GM12878 (cell line): ENCODE measurements around the gene NELL1. TPM values are rescaled to one million over a fixed set of nuclear protein-coding genes. Genes with fewer than 3 reads are reported as not detected.

Experiments
- ATAC-seq: fragments of 200-7000 bp; cut with Tn5 transposase; 3 replicates; pipeline ENCODE4 v1.9.1; 2020; ENCODE audit warnings: mild to moderate bottlenecking, moderate library complexity
- BruUV-seq: library from RNA; stranded (reverse); fragments of 400-500 nt; replicated peaks from 2 replicates; lab custom pipeline; 2021; lab: Mats Ljungman, UMichigan
- CTCF ChIA-PET: fragments of 300-600 bp; sonication (Branson Sonifier 250); formaldehyde crosslinking; extraction: SDS; loops from one replicate; lab custom pipeline; 2021; ENCODE audit warnings: inconsistent platforms; lab: Yijun Ruan, JAX
- POLR2A ChIA-PET: fragments of 350-600 bp; formaldehyde crosslinking; extraction: SDS; loops from one replicate; lab custom pipeline; 2021; ENCODE audit warnings: inconsistent platforms; lab: Charles Lee
- RAD21 ChIA-PET: fragments of 300-600 bp; sonication (Branson Sonifier 250); formaldehyde crosslinking; loops from one replicate; lab custom pipeline; 2023; ENCODE audit warnings: antibody characterized with exemption; ENCODE audit not compliant: unreplicated experiment; lab: Charles Lee
- SMC1A ChIA-PET: fragments of 300-600 bp; sonication (Branson Sonifier 250); formaldehyde crosslinking; loops from one replicate; lab custom pipeline; 2023; ENCODE audit not compliant: unreplicated experiment, uncharacterized antibody; lab: Charles Lee
- DNase-seq: peaks from one replicate; pipeline ENCODE4 v3.0.0-alpha.2; 2011; ENCODE audit warnings: low read depth, low spot score
- FAIRE-seq: peaks from 3 replicates; lab custom pipeline; 2011; peaks lifted over from hg19 to GRCh38; lab: Jason Lieb, UNC
- H2AFZ ChIP-seq: 2 replicates; pipeline ENCODE4 v1.6.0; 2011; ENCODE audit warnings: low read depth, low read length, control low read depth; ENCODE audit not compliant: control insufficient read depth
- H3K27ac ChIP-seq: 2 replicates; pipeline ENCODE4 v1.5.1; 2011; ENCODE audit warnings: control low read depth; ENCODE audit not compliant: control insufficient read depth, insufficient read depth
- H3K27me3 ChIP-seq, 2 experiments: replicated peaks in 1 of 2; 2 replicates each; pipeline versions ENCODE4 v1.6.0 to v1.6.1; 2011; ENCODE audit warnings: low read length in 1 of 2; ENCODE audit not compliant: control insufficient read depth in 2 of 2, insufficient read depth in 2 of 2
- H3K36me3 ChIP-seq, 2 experiments: 2 replicates each; pipeline ENCODE4 v1.5.1; 2011; ENCODE audit warnings: low read length in 1 of 2; ENCODE audit not compliant: control insufficient read depth in 2 of 2, insufficient read depth in 2 of 2
- H3K4me1 ChIP-seq: 2 replicates; pipeline ENCODE4 v1.6.1; 2011; ENCODE audit warnings: mild to moderate bottlenecking, low read length, moderate library complexity, mixed read lengths; ENCODE audit not compliant: control insufficient read depth, insufficient read depth
- H3K4me2 ChIP-seq: 2 replicates; pipeline ENCODE4 v1.6.0; 2011; ENCODE audit warnings: control low read depth; ENCODE audit not compliant: control insufficient read depth, insufficient read depth
- H3K4me3 ChIP-seq: fragments of 200-600 bp; sonication (generic); 2 replicates; pipeline ENCODE4 v1.5.1; 2016
- H3K79me2 ChIP-seq: 2 replicates; pipeline ENCODE4 v1.6.0; 2011; ENCODE audit warnings: low read length; ENCODE audit not compliant: control insufficient read depth, insufficient read depth
- H3K9ac ChIP-seq: 2 replicates; pipeline ENCODE4 v1.8.0; 2011; ENCODE audit warnings: low read length, control low read depth, mixed read lengths; ENCODE audit not compliant: control insufficient read depth, insufficient read depth
- H3K9me3 ChIP-seq: replicated peaks from 3 replicates; pipeline ENCODE4 v1.5.1; 2011; ENCODE audit warnings: mild to moderate bottlenecking, low read length; ENCODE audit not compliant: control insufficient read depth, insufficient read depth
- H4K20me1 ChIP-seq: 2 replicates; pipeline ENCODE4 v1.6.0; 2011; ENCODE audit not compliant: control insufficient read depth, insufficient read depth
- BACH1 ChIP-seq: fragments of 450-650 bp; IDR thresholded peaks from 2 replicates; pipeline ENCODE4 v1.6.1; 2017; ENCODE audit warnings: mild to moderate bottlenecking, borderline replicate concordance
- CEBPB ChIP-seq, 2 experiments: fragments of 150-350 bp in 1 of 2; IDR thresholded peaks; 2 replicates each; pipeline ENCODE4 v1.6.1; 2012 to 2014; ENCODE audit warnings: low read depth in 2 of 2, low read length in 2 of 2, borderline replicate concordance in 1 of 2, inconsistent platforms in 1 of 2
- CHD1 ChIP-seq: IDR thresholded peaks from 2 replicates; pipeline ENCODE4 v1.6.1; 2012; ENCODE audit warnings: low read depth, low read length, improper control_type of control experiment
- DPF2 ChIP-seq: fragments of 450-650 bp; IDR thresholded peaks from 2 replicates; pipeline ENCODE4 v1.6.1; 2017; ENCODE audit warnings: mild to moderate bottlenecking
- EED ChIP-seq: sonication (generic); IDR thresholded peaks from 2 replicates; pipeline ENCODE4 v1.6.1; 2016; ENCODE audit warnings: antibody characterized with exemption, low read depth
- EP300 ChIP-seq, 2 experiments: fragments of 150-350 bp in 1 of 2; IDR thresholded peaks; 2 replicates each; pipeline ENCODE4 v1.6.1; 2011 to 2012; ENCODE audit warnings: low read depth in 2 of 2, low read length in 2 of 2, borderline replicate concordance in 1 of 2, improper control_type of control experiment in 1 of 2, inconsistent platforms in 1 of 2; ENCODE audit not compliant: control insufficient read depth in 1 of 2
- ETV6 ChIP-seq, 2 experiments: fragments of 450-650 bp in 1 of 2; IDR thresholded peaks in 1 of 2; conservative IDR thresholded peaks in 1 of 2; 2 replicates each; pipeline ENCODE4 v1.6.1; 2014; ENCODE audit warnings: antibody characterized with exemption in 1 of 2, borderline replicate concordance in 1 of 2, low read depth in 1 of 2, mild to moderate bottlenecking in 1 of 2, moderate library complexity in 1 of 2
- IKZF1 ChIP-seq: fragments of 450-650 bp; conservative IDR thresholded peaks from 2 replicates; pipeline ENCODE4 v1.6.1; 2017; ENCODE audit warnings: antibody characterized with exemption, mild to moderate bottlenecking
- MYB ChIP-seq: fragments of 150-350 bp; IDR thresholded peaks from 2 replicates; pipeline ENCODE4 v1.6.1; 2014; ENCODE audit warnings: mild to moderate bottlenecking, low read depth, low read length, borderline replicate concordance
- PAX8 ChIP-seq: fragments of 450-650 bp; IDR thresholded peaks from 2 replicates; pipeline ENCODE4 v1.6.1; 2017; ENCODE audit warnings: mild to moderate bottlenecking, moderate library complexity
- POU2F2 ChIP-seq: IDR thresholded peaks from 3 replicates; pipeline ENCODE4 v1.6.1; 2011; ENCODE audit warnings: low read depth, mild to moderate bottlenecking, low read length, borderline replicate concordance
- REST ChIP-seq: IDR thresholded peaks from 2 replicates; pipeline ENCODE4 v1.6.1; 2012; ENCODE audit warnings: mild to moderate bottlenecking, low read depth, low read length
- SMC3 ChIP-seq: IDR thresholded peaks from 2 replicates; pipeline ENCODE4 v1.6.1; 2011; ENCODE audit warnings: low read length, improper control_type of control experiment, borderline replicate concordance
- SP1 ChIP-seq: IDR thresholded peaks from one replicate; pipeline ENCODE4 v1.6.1; 2011; ENCODE audit warnings: low read depth, low read length
- SPI1 ChIP-seq: IDR thresholded peaks from 2 replicates; pipeline ENCODE4 v1.6.1; 2011; ENCODE audit warnings: low read depth, mild to moderate bottlenecking, low read length, moderate library complexity, borderline replicate concordance; ENCODE audit not compliant: insufficient read depth
- SUPT20H ChIP-seq: IDR thresholded peaks from 2 replicates; pipeline ENCODE4 v1.6.1; 2011; ENCODE audit warnings: low read depth, mild to moderate bottlenecking, low read length, moderate library complexity, borderline replicate concordance; ENCODE audit not compliant: control insufficient read depth
- ZBTB33 ChIP-seq: fragments of 450-650 bp; IDR thresholded peaks from 2 replicates; pipeline ENCODE4 v1.6.1; 2017; ENCODE audit warnings: mild to moderate bottlenecking
- ZNF24 ChIP-seq: fragments of 450-650 bp; IDR thresholded peaks from 2 replicates; pipeline ENCODE4 v1.6.1; 2017; ENCODE audit warnings: antibody characterized with exemption, mild to moderate bottlenecking
- WGBS: methylation state at CpG from one replicate; pipeline ENCODE4 v1.1.6; 2016; ENCODE audit warnings: low lambda C conversion rate; ENCODE audit not compliant: insufficient replicate concordance, insufficient coverage; ENCODE audit errors: missing lambda C conversion rate; 5-methylcytosine and 5-hydroxymethylcytosine counted together
- in situ Hi-C: fragments of 300-500 bp; cut with MboI; formaldehyde crosslinking; loops from 9 replicates; pipeline ENCODE4 v1.14.3; 2018; ENCODE audit warnings: mixed read lengths
- intact Hi-C: fragments of 100-400 bp; cut with micrococcal nuclease; formaldehyde crosslinking; loops from one replicate; pipeline ENCODE4 v1.14.2; 2022; ENCODE audit not compliant: unreplicated experiment
- polyA plus RNA-seq, 11 experiments: library from polyadenylated mRNA; depleted of rRNA in 4 of 11; unstranded in 6 of 11; stranded (reverse) in 5 of 11; fragments of >200 nt; fragmentation: Nextera tagmentation in 4 of 11; fragmentation: Illumina TruSeq in 1 of 11; extraction: Ambion mirVana in 4 of 11; extraction: Trizol in 1 of 11; gene quantifications; 1 replicate in 1 of 11; 2 replicates in 10 of 11; pipeline versions ENCODE4 v1.2.1 to v1.2.3, GENCODE V29; 2011 to 2016; ENCODE audit warnings: inconsistent platforms in 2 of 11, missing spikeins in 2 of 11, low read depth in 1 of 11
- total RNA-seq, 4 experiments: library from RNA; depleted of rRNA in 3 of 4; stranded (reverse); fragments of >200 nt in 3 of 4; fragmentation: Illumina TruSeq in 1 of 4; extraction: Trizol in 1 of 4; gene quantifications; 2 replicates each; pipeline versions ENCODE4 v1.2.1 to v1.2.3, GENCODE V29; 2013 to 2021
- TF ChIP-seq, protein P1 (sequence below): IDR thresholded peaks from 2 replicates; pipeline ENCODE4 v1.6.1; 2011; ENCODE audit warnings: borderline replicate concordance, low read depth, mild to moderate bottlenecking, moderate library complexity, low read length; ENCODE audit not compliant: insufficient read depth, poor library complexity, severe bottlenecking

NELL1 gene
- total and polyA plus RNA-seq, 10 of the 15 experiments (the other 5 are each of a cell fraction or from before 2014, with no cell fraction given), result 0.02 to 0.12 TPM; not detected in 8

DNA sequence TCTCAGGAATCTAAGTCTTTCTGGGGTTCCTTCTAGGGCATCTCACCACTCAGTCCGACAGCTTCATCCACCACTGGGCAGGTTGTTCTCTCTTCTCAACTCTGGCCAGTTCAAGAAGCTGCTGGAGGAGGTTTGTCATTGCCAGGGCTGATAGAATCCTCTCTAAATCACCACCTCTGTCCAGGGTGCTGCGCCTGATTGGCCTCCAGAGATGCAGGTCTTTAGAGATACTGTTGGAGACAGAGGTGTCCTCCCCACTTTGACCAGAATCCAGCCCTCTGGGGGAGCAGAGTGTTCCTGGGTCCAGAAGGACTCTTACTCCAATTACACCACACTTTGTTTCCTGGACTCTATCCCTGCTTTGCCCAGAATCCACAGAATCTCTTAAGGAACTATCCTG is 90.2 kb downstream of the NELL1 start:
- Histone ChIP-seq H3K4me2 (no peak overlapping the region), H4K20me1 (no peaks in the 10 kb centered on the region), H3K4me3 (no peak overlapping the region), H3K27ac (no peak overlapping the region), H3K79me2 (no peaks in the 10 kb centered on the region), H3K9ac (no peak overlapping the region), H3K9me3 (no peaks in the 10 kb centered on the region), H3K4me1 (no peaks in the 10 kb centered on the region), H2AFZ (no peak overlapping the region), H3K27me3 (no peaks in the 10 kb centered on the region), H3K36me3 (no peaks in the 10 kb centered on the region)
- ChIA-PET RAD21 (no interaction called here), POLR2A (no interaction called here), SMC1A (interaction anchor here (0.8 kb wide), 1 partner anchor 8 kb away, joined by 3 read pairs; no protein-coding TSS in a partner anchor), CTCF (no interaction called here)
- 5% methylated on average over 2 of the region's 2 CpGs for WGBS
- in situ Hi-C loops (no loop called here), intact Hi-C loops (no loop called here)
- BruUV-seq, result no TSS peak
- no peak for ATAC-seq
- no peak for DNase-seq
- FAIRE-seq, result no peak
- TF ChIP-seq MYB (no peak), ZBTB33 (no peak), ZNF24 (no peak), EED (no peak), SUPT20H (no peak), SPI1 (no peak), BACH1 (no peak), CEBPB (IDR thresholded peaks at IDR 0.05; ENCODE audit: borderline replicate concordance in 1 of 2, low read depth in 2 of 2, low read length in 2 of 2) (no peak), IKZF1 (no peak), EP300 (IDR thresholded peaks at IDR 0.05; ENCODE audit: borderline replicate concordance in 1 of 2, control insufficient read depth in 1 of 2, low read depth in 2 of 2, low read length in 2 of 2) (no peak), POU2F2 (no peak), ETV6 (conservative IDR thresholded peaks at IDR 0.05 in 1 of 2, IDR thresholded peaks at IDR 0.05 in 1 of 2; ENCODE audit: borderline replicate concordance in 1 of 2, low read depth in 1 of 2) (no peak), SP1 (no peak), PAX8 (no peak), SMC3 (no peak), CHD1 (no peak), REST (no peak), DPF2 (no peak)
- TF ChIP-seq, protein P1, sequence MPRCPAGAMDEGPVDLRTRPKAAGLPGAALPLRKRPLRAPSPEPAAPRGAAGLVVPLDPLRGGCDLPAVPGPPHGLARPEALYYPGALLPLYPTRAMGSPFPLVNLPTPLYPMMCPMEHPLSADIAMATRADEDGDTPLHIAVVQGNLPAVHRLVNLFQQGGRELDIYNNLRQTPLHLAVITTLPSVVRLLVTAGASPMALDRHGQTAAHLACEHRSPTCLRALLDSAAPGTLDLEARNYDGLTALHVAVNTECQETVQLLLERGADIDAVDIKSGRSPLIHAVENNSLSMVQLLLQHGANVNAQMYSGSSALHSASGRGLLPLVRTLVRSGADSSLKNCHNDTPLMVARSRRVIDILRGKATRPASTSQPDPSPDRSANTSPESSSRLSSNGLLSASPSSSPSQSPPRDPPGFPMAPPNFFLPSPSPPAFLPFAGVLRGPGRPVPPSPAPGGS, result no peak
